NCI-H446 (cell line): ENCODE results near the gene MYOZ1.
"Not testable (repeated sequence)": the region's sequence is repeated elsewhere in the genome, so short reads cannot be mapped to it uniquely, and the experiment has no call there.

Source experiments
- DNase-seq, 2 experiments: peaks; one replicate each; lab custom pipeline; 2025; lab: John Stamatoyannopoulos, UW

MYOZ1 gene

GRCh38 chr10:73647211-73647874 is 6.1 kb upstream of the MYOZ1 start:
- no peak for DNase-seq

- no peak for DNase-seq
Measured at GRCh38 chr10:73646598-73647041, 5.3 kb upstream of the MYOZ1 start.

- no peak for DNase-seq
Measured at GRCh38 chr10:73645251-73645650, 4.0 kb upstream of the MYOZ1 start.

GRCh38 chr10:73644767-73645166 is 3.5 kb upstream of the MYOZ1 start:
- DNase-seq, result no peak

- peak; percentile 16 to 62 for DNase-seq
Measured at GRCh38 chr10:73644015-73644743, 2.9 kb upstream of the MYOZ1 start.

GRCh38 chr10:73643362-73643761 is 2.1 kb upstream of the MYOZ1 start:
- no peak for DNase-seq

- DNase-seq, result no peak
Measured at GRCh38 chr10:73639286-73639685, 2.0 kb downstream of the MYOZ1 start.

- DNase-seq, result no peak
Measured at GRCh38 chr10:73635781-73636180, 5.5 kb downstream of the MYOZ1 start.

- DNase-seq, result no peak
Measured at GRCh38 chr10:73634421-73634820, 6.9 kb downstream of the MYOZ1 start.

- DNase-seq, result no peak
Measured at GRCh38 chr10:73629165-73629564, 12.1 kb downstream of the MYOZ1 start.

- DNase-seq, result no peak
Measured at GRCh38 chr10:73628405-73628804, 12.9 kb downstream of the MYOZ1 start.

- no peak for DNase-seq
Measured at GRCh38 chr10:73627300-73627699, 14.0 kb downstream of the MYOZ1 start.

GRCh38 chr10:73625884-73626752 is 15.2 kb downstream of the MYOZ1 start:
- DNase-seq, result peak; percentile 86 to 95

- no peak for DNase-seq
Measured at GRCh38 chr10:73625004-73625883, 16.0 kb downstream of the MYOZ1 start.

GRCh38 chr10:73623056-73623455 is 18.2 kb downstream of the MYOZ1 start:
- DNase-seq, result no peak

GRCh38 chr10:73620974-73621373 is 20.3 kb downstream of the MYOZ1 start:
- DNase-seq, result not testable (repeated sequence)

GRCh38 chr10:73617143-73617542 is 24.1 kb downstream of the MYOZ1 start:
- not testable (repeated sequence) for DNase-seq

- no peak for DNase-seq
Measured at GRCh38 chr10:73614720-73615119, 26.6 kb downstream of the MYOZ1 start.

GRCh38 chr10:73609116-73609515 is 32.2 kb downstream of the MYOZ1 start:
- no peak for DNase-seq

GRCh38 chr10:73601486-73601921 is 39.8 kb downstream of the MYOZ1 start:
- DNase-seq, result no peak

- no peak for DNase-seq
Measured at GRCh38 chr10:73597346-73597745, 43.9 kb downstream of the MYOZ1 start.

- no peak for DNase-seq
Measured at GRCh38 chr10:73593812-73594211, 47.5 kb downstream of the MYOZ1 start.
